Activated CD4-positive, alpha-beta memory T cell treated with anti-CD3 and anti-CD28 coated beads, Interleukin-2, amount 10 ng/mL, durations not matched to agents 7 days and 5 days (primary cell): ENCODE results near the gene PPIL1. TPM values are rescaled to one million over a fixed set of nuclear protein-coding genes. Genes with fewer than 3 reads are reported as not detected.
"Not testable (repeated sequence)": the region's sequence is repeated elsewhere in the genome, so short reads cannot be mapped to it uniquely, and the experiment has no call there.

Experiments
- CTCF ChIA-PET: fragments of 350-600 bp; sonication (Branson Sonifier 250); formaldehyde crosslinking; loops from one replicate; lab custom pipeline; 2021; ENCODE audit warnings: antibody characterized with exemption, inconsistent platforms; lab: Charles Lee
- POLR2A ChIA-PET: fragments of 350-600 bp; sonication (Branson Sonifier 250); formaldehyde crosslinking; loops from one replicate; lab custom pipeline; 2021; ENCODE audit warnings: antibody characterized with exemption; lab: Charles Lee
- DNase-seq: peaks from one replicate; pipeline ENCODE4 v3.0.0-alpha.2; 2020
- H3K27ac Mint-ChIP-seq: one replicate; pipeline ENCODE4 v1.8.0; 2021; ENCODE audit warnings: mild to moderate bottlenecking, mixed read lengths
- H3K27me3 Mint-ChIP-seq: one replicate; pipeline ENCODE4 v1.8.0; 2021; ENCODE audit warnings: mixed read lengths
- H3K36me3 Mint-ChIP-seq: one replicate; pipeline ENCODE4 v1.8.0; 2021; ENCODE audit warnings: low read depth, mixed read lengths
- H3K4me1 Mint-ChIP-seq: one replicate; pipeline ENCODE4 v1.8.0; 2021; ENCODE audit warnings: mixed read lengths
- H3K4me3 Mint-ChIP-seq: one replicate; pipeline ENCODE4 v1.8.0; 2021; ENCODE audit warnings: mild to moderate bottlenecking, mixed read lengths
- H3K9me3 Mint-ChIP-seq: one replicate; pipeline ENCODE4 v1.8.0; 2021; ENCODE audit warnings: mixed read lengths
- total RNA-seq, 2 experiments: library from RNA; stranded (reverse); gene quantifications; one replicate each; pipeline ENCODE4 v1.2.3, GENCODE V29; 2021

PPIL1 gene
- total RNA-seq, 2 experiments from 2014 or later = 22.8 to 24.3 TPM

- no peak overlapping the region for H3K4me3 Mint-ChIP-seq
- DNase-seq = no peak
- H3K27me3 Mint-ChIP-seq = no peaks in the 10 kb centered on the region
- peaks cover 54% of the 10 kb centered on the region for H3K36me3 Mint-ChIP-seq
- ChIA-PET CTCF (interaction anchor here (1.0 to 2.1 kb wide), 3 partner anchors 10 to 109 kb away, joined by 3 to 7 read pairs (median 6); no protein-coding TSS in a partner anchor), POLR2A (interaction anchor here (0.6 kb wide), 1 partner anchor 140 kb away, joined by 3 read pairs; no protein-coding TSS in a partner anchor)
- no peaks in the 10 kb centered on the region for H3K9me3 Mint-ChIP-seq
- H3K4me1 Mint-ChIP-seq = peaks cover 56% of the 10 kb centered on the region
- no peak overlapping the region for H3K27ac Mint-ChIP-seq
These were observed 34.1 kb upstream of the PPIL1 start for GRCh38 chr6:36908747-36909146.

DNA sequence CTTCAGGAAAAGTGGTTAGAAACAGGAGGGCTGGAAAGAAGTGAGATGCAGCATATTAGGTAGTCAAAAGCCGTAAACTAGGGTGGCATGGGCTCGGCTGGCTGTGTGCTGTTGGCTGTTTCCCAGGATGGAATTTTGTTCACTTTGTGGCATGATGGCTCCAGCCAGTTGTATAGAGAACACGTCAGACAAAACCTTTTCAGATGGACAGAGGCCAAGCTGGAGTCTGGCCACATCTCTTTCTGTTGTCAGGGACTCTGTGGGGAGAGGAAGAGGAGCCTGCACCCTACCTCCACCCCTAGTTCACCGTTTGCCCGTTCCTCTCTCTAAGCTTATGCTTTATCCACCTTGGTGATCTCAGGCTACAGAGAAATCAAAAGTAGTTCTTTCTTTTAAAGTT, 33.2 kb upstream of the PPIL1 start:
- Mint-ChIP-seq H3K4me3 (no peak overlapping the region), H3K9me3 (no peaks in the 10 kb centered on the region), H3K27ac (no peak overlapping the region), H3K27me3 (no peaks in the 10 kb centered on the region), H3K36me3 (peaks cover 62% of the 10 kb centered on the region), H3K4me1 (peaks cover 46% of the 10 kb centered on the region)
- ChIA-PET POLR2A (no interaction called here), CTCF (interaction anchor here (1.1 to 2.1 kb wide), 3 partner anchors 22 to 110 kb away, joined by 3 to 7 read pairs (median 7); partner anchors contain the start of gene C6orf89)
- DNase-seq = no peak

DNA sequence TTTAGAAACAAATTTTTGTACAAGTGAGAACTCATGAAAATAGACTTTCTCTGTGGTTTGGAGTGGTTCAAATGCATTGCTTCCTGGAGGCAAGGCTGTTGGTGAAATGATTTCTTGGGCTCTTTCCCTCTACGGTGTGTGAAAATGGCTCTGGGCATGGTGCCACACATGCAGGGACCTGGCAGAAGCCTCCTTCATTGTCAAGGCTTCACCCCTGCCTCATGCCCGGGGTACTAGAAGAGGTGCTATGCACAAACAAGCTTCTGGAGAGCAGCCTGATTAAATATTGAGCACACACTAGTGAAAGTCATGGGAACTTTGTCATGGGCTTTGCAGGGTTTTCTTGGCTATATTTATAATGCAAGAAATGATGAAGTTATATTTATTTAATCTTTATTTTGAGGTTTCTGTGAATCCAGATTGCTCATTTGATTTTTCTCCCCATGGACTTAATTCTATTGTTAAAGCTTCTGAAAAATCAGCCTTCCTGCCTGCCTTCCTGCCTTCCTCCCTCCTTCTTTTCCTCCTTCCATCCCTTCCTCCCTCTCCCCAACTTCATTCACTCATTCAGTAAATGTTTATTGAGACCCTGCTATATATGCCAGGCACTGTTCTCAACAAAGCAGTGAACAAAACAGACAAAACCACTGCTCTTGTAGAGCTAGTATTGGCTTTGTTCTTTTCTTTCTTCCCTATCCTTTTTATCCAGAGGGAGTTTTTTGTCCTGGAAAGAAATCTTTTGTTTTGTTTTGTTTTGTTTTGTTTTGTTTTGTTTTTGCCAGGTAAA, 32.1 kb upstream of the PPIL1 start:
- peaks cover 68% of the 10 kb centered on the region for H3K36me3 Mint-ChIP-seq
- no peak overlapping the region for H3K4me3 Mint-ChIP-seq
- no peak for DNase-seq
- ChIA-PET POLR2A (no interaction called here), CTCF (interaction anchor here (0.8 to 2.1 kb wide), 4 partner anchors 21 to 124 kb away, joined by 3 to 7 read pairs (median 5); partner anchors contain the start of gene C6orf89)
- H3K27ac Mint-ChIP-seq = no peak overlapping the region
- H3K27me3 Mint-ChIP-seq = no peaks in the 10 kb centered on the region
- H3K4me1 Mint-ChIP-seq = peaks cover 35% of the 10 kb centered on the region
- no peaks in the 10 kb centered on the region for H3K9me3 Mint-ChIP-seq

- no peaks in the 10 kb centered on the region for H3K9me3 Mint-ChIP-seq
- peaks cover 27% of the 10 kb centered on the region for H3K4me1 Mint-ChIP-seq
- POLR2A ChIA-PET = interaction anchor here (1.2 kb wide), 1 partner anchor 9 kb away, joined by 3 read pairs; no protein-coding TSS in a partner anchor
- no peak for DNase-seq
- H3K27me3 Mint-ChIP-seq = no peaks in the 10 kb centered on the region
- no peak overlapping the region for H3K27ac Mint-ChIP-seq
- CTCF ChIA-PET = no interaction called here
- H3K36me3 Mint-ChIP-seq = peaks cover 67% of the 10 kb centered on the region
- no peak overlapping the region for H3K4me3 Mint-ChIP-seq
These were observed 30.3 kb upstream of the PPIL1 start for GRCh38 chr6:36904851-36905393.

DNA sequence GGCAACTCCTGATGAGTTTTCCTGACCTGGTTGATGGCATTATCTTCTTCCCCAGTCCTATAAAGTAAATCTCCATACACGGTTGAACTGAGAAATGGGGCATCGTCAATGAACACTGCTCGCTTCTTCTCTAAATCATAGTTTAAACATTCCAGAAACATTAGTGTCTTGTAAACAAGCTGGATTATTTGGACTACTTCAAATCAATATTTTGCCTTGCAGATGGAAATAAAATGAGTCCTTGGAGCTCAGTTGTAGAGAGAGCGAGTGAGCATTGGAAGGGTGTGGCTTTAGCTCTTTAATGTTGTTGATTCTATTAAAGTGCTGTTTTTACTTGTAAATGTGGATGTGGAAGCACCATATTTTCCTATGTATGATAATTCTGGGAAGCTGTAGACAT, 29.5 kb upstream of the PPIL1 start:
- Mint-ChIP-seq H3K36me3 (peaks cover 69% of the 10 kb centered on the region), H3K9me3 (no peaks in the 10 kb centered on the region), H3K4me3 (no peak overlapping the region), H3K27me3 (no peaks in the 10 kb centered on the region), H3K27ac (no peak overlapping the region), H3K4me1 (peaks cover 29% of the 10 kb centered on the region)
- ChIA-PET POLR2A (interaction anchor here (1.2 kb wide), 1 partner anchor 10 kb away, joined by 3 read pairs; no protein-coding TSS in a partner anchor), CTCF (interaction anchor here (0.9 to 1.1 kb wide), 2 partner anchors 19 to 410 kb away, joined by 3 to 4 read pairs; no protein-coding TSS in a partner anchor)
- no peak for DNase-seq

DNA sequence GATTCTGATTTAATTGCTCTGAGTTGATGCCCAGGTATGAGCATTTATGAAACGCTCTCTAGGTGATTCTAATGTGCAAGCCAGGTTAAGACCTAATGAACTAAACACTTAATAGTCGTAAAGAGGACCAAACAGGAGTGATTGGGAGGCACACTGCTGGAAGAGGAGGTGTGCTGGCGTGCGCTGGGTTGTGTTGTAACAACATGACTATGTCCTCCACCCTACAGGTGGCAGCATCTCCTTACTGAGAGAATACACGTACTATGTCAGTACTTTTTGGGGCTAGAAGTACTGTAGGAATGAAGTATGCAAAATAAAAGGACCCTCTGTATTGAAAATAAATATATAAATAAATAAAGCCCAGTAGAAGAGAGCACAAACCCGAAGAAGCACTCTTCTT, 23.0 kb upstream of the PPIL1 start:
- Mint-ChIP-seq H3K4me1 (peaks cover 15% of the 10 kb centered on the region), H3K27ac (no peak overlapping the region), H3K27me3 (no peaks in the 10 kb centered on the region), H3K4me3 (no peak overlapping the region), H3K9me3 (no peaks in the 10 kb centered on the region), H3K36me3 (peaks cover 42% of the 10 kb centered on the region)
- ChIA-PET POLR2A (interaction anchor here (1.1 kb wide), 1 partner anchor 120 kb away, joined by 3 read pairs; no protein-coding TSS in a partner anchor), CTCF (interaction anchor here (0.6 to 4.0 kb wide), 8 partner anchors 12 to 609 kb away, joined by 3 to 19 read pairs (median 5); no protein-coding TSS in a partner anchor)
- peak; percentile 31 for DNase-seq

DNA sequence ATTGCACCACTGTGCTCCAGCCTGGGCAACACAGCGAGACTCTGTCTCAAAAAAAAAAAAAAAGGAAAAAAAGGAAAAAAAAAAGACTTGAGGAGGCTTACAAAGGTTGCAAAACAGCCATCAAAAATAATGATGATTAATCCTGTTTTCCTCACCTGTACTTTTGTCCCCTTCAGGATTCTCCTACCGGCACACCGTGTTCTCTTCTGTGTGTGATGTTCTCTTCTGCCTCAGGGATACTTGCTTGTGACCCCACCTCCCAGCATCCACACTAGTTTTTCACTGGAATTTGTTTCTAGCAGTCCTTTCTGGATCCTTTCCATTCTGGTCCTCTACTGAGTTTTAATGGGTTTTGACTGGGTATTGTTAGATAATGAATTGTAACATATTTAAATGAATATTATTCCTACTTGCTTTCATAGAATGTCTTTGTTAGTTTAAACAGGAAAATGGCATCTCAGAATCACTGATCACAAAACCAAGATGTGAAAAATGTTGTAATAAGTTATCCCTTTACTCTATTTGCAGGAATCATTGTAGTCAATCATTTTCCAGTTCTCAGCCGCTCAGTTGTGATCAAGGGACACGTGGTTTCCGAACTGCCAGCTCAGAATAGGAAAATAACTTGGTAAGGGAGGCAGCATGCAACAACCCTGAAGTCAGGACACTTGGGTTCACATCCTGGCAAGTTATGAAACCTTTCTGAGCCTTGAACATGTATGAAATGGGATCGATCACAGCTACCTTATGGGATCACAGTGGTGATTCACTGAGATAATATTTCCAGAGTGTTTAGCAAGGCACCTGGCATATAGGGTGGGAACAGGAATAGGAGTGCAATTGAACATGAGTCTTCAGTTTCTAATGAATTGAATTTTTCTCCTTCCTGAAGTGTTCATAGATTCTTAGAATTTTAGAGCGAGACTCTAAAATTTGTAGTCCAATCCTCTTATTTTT, 19.7 kb upstream of the PPIL1 start:
- ChIA-PET CTCF (interaction anchor here (4.0 kb wide), 1 partner anchor 123 kb away, joined by 19 read pairs; no protein-coding TSS in a partner anchor), POLR2A (interaction anchor here (0.9 kb wide), 1 partner anchor 9 kb away, joined by 3 read pairs; the partner anchor contains the start of gene C6orf89)
- H3K36me3 Mint-ChIP-seq = peaks cover 48% of the 10 kb centered on the region
- H3K4me1 Mint-ChIP-seq = peaks cover 15% of the 10 kb centered on the region
- no peak overlapping the region for H3K4me3 Mint-ChIP-seq
- H3K9me3 Mint-ChIP-seq = no peaks in the 10 kb centered on the region
- DNase-seq = no peak
- no peaks in the 10 kb centered on the region for H3K27me3 Mint-ChIP-seq
- H3K27ac Mint-ChIP-seq = no peak overlapping the region

DNA sequence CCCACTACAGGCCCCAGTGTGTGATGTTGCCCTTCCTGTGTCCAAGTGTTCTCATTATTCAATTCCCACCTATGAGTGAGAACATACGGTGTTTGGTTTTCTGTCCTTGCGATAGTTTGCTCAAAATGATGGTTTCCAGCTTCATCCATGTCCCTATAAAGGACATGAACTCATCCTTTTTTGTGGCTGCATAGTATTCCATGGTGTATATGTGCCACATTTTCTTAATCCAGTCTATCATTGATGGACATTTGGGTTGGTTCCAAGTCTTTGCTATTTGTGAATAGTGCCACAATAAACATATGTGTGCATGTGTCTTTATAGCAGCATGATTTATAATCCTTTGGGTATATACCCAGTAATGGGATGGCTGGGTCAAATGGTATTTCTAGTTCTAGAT, 16.6 kb upstream of the PPIL1 start:
- Mint-ChIP-seq H3K4me1 (peaks cover 33% of the 10 kb centered on the region), H3K36me3 (peaks cover 53% of the 10 kb centered on the region)
- H3K27ac Mint-ChIP-seq, H3K9me3 Mint-ChIP-seq, H3K27me3 Mint-ChIP-seq, H3K4me3 Mint-ChIP-seq, POLR2A ChIA-PET, DNase-seq: not testable (repeated sequence)
- CTCF ChIA-PET = interaction anchor here (1.0 to 2.1 kb wide), 2 partner anchors 127 kb away, joined by 4 to 10 read pairs; no protein-coding TSS in a partner anchor

DNA sequence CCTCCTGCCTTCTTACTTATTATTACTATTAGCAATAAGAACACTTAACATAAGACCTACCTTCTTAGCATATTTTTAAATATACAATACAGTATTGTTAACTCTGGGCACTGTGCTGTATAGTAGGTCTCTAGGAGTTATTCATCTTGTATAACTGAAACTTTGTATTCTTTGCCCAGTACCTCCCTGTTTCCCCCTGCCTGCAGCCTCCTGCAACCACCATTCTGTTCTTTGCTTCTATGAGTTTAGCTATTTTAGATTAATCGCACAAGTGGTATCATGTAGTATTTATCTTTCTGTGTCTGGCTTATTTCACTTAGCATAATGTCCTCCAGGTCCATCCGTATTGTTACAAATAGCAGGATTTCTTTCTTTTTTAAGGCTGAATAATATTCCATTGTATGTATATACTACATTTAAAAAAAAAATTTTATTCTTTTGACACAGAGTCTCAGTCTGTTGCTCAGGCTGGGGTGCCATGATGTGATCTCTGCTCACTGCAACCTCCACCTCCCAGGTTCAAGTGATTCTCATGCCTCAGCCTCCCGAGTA, 15.6 kb upstream of the PPIL1 start:
- no peak overlapping the region for H3K27ac Mint-ChIP-seq
- ChIA-PET POLR2A (interaction anchor here (0.7 to 2.3 kb wide), 5 partner anchors 15 to 96 kb away, joined by 3 to 11 read pairs (median 5); partner anchors contain the start of genes MTCH1 and PPIL1), CTCF (interaction anchor here (1.4 to 2.1 kb wide), 4 partner anchors 16 to 128 kb away, joined by 3 to 10 read pairs (median 6); partner anchors contain the start of genes MTCH1 and PPIL1)
- H3K27me3 Mint-ChIP-seq = no peaks in the 10 kb centered on the region
- H3K4me1 Mint-ChIP-seq = peaks cover 38% of the 10 kb centered on the region
- H3K36me3 Mint-ChIP-seq = peaks cover 43% of the 10 kb centered on the region
- no peak overlapping the region for H3K4me3 Mint-ChIP-seq
- no peaks in the 10 kb centered on the region for H3K9me3 Mint-ChIP-seq
- DNase-seq = no peak

DNA sequence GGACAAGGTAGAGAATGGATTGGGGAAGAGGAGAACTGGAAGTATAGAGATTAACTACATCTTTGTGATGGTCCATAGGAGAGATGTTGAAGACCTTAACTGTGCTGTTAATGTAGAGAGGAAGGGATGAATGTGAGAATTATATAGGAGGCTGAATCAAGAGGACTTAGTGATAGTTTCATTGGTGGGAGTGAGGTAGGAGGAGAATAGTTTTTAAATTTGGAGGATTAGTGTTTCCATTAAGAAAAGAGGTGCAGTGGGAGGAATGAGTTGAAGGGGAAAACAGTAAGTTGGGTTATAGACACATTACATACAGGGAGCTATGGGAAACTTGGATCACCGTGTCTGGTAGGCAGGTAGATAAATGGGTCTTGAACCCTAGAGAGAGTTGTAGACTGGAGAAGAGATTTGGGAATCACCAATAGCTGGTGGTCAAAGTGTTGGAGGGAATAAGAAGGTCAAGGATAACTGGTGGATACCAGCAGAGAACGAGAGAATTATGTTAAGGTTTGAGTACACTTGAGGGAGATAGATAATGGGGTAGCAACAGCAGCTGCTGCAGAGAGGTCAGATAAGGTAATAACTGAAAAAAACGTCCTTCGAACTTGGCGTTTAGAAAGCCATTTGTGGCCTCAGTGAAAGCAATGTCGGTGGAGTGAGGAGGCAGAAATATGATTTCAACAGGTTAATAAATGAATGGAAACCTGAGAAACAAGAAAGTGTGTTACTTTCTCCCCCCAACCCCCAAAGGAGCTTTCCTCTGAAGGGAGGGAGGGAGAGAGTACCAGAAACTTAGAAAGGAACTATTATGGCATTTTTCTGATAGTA, 14.3 kb upstream of the PPIL1 start:
- Mint-ChIP-seq H3K27me3 (no peaks in the 10 kb centered on the region), H3K27ac (no peak overlapping the region), H3K4me3 (no peak overlapping the region), H3K4me1 (peaks cover 36% of the 10 kb centered on the region), H3K36me3 (peaks cover 37% of the 10 kb centered on the region), H3K9me3 (no peaks in the 10 kb centered on the region)
- ChIA-PET CTCF (interaction anchor here (0.9 to 2.1 kb wide), 6 partner anchors 8 to 129 kb away, joined by 3 to 10 read pairs (median 5); partner anchors contain the start of genes MTCH1 and PPIL1), POLR2A (interaction anchor here (1.2 to 6.2 kb wide), 4 partner anchors 14 to 97 kb away, joined by 4 to 48 read pairs (median 8); partner anchors contain the start of genes MTCH1 and PPIL1)
- DNase-seq = no peak
